HUES64 (cell line): ENCODE results near the gene SULT1A4.
"Not testable (repeated sequence)": the region's sequence is repeated elsewhere in the genome, so short reads cannot be mapped to it uniquely, and the experiment has no call there.

Source experiments
- H3K27ac ChIP-seq: 2 replicates; pipeline ENCODE4 v1.7.0; 2013; ENCODE audit warnings: low read depth, low read length, inconsistent platforms
- H3K27me3 ChIP-seq: 2 replicates; pipeline ENCODE4 v1.6.1; 2013; ENCODE audit warnings: mild to moderate bottlenecking, low read length; ENCODE audit not compliant: insufficient read depth
- H3K36me3 ChIP-seq: 2 replicates; pipeline ENCODE4 v1.6.1; 2013; ENCODE audit warnings: mild to moderate bottlenecking, low read length; ENCODE audit not compliant: insufficient read depth
- H3K4me1 ChIP-seq: 2 replicates; pipeline ENCODE4 v1.6.1; 2013; ENCODE audit warnings: mild to moderate bottlenecking, low read length, moderate library complexity; ENCODE audit not compliant: insufficient read depth
- H3K4me3 ChIP-seq: 2 replicates; pipeline ENCODE4 v1.5.1; 2013; ENCODE audit warnings: mild to moderate bottlenecking, low read length, moderate library complexity
- H3K9ac ChIP-seq: 2 replicates; pipeline ENCODE4 v1.6.1; 2013; ENCODE audit warnings: mild to moderate bottlenecking, low read depth, low read length
- H3K9me3 ChIP-seq: 2 replicates; pipeline ENCODE4 v1.6.1; 2013; ENCODE audit warnings: low read depth, low read length; ENCODE audit not compliant: insufficient read depth
- WGBS: fragments of 150-250, 120-280 bp; methylation state at CpG from one replicate; pipeline ENCODE4 v1.1.7; 2013; ENCODE audit warnings: missing lambda C conversion rate; 5-methylcytosine and 5-hydroxymethylcytosine counted together

Gene SULT1A4

GRCh38 chr16:29469660-29470059 is 9.9 kb downstream of the SULT1A4 start:
- H3K9me3 ChIP-seq, H3K36me3 ChIP-seq, H3K4me1 ChIP-seq, H3K9ac ChIP-seq, H3K27me3 ChIP-seq, H3K27ac ChIP-seq, H3K4me3 ChIP-seq: not testable (repeated sequence)
- WGBS: 78% methylated on average over 5 of the region's 6 CpGs

DNA sequence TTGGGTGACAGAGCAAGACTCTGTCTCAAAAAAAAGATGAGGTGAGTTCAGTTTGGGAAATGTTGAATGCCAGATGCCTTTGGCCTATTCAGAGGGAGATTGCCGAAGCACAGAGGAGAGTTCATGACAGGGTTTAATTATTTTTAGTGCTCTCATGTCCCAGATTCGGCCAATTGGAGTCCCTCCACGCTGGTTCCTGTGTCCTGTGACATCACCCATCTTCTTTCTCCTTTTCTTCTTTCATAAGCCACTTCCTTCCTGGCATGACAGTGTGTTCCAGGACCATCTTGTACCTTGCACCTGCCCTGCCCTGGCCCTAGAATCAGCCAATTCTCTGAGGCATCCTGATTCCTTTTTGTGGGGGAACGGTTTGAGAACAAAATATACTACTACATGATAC is 12.4 kb downstream of the SULT1A4 start:
- H3K9me3 ChIP-seq, H3K27ac ChIP-seq, H3K4me3 ChIP-seq, H3K4me1 ChIP-seq, H3K36me3 ChIP-seq, H3K9ac ChIP-seq, H3K27me3 ChIP-seq: not testable (repeated sequence)
- no CpG with 5 or more reads among the region's 4 CpGs for WGBS

- H3K9ac ChIP-seq, H3K4me3 ChIP-seq, H3K9me3 ChIP-seq, H3K27ac ChIP-seq, H3K36me3 ChIP-seq, H3K4me1 ChIP-seq, H3K27me3 ChIP-seq: not testable (repeated sequence)
- 96% methylated on average over 4 of the region's 12 CpGs for WGBS
Measured at GRCh38 chr16:29482276-29482675, 22.6 kb downstream of the SULT1A4 start.

DNA sequence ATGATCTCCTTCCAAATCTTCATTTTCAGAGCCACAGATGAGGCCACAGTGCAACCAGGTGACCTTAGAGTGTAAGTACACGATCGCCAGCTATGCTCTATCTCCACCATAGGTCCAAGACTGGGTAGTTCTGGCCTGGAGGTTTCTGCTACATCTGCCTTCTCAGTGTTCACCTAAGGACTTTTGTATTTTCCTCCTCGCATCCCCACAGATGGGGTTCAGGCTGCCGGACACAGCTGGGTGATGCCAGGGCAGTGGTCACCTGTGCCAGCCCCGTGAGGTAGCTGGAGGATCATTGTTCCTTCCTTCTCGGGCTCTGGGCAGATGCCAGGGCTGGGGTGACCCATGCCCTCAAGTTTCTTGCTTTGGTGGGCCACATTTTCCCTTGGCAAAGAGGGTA is 46.6 kb downstream of the SULT1A4 start, which contains the start of gene NPIPB12:
Gene NPIPB12, minus strand, starts transcription at position 101 of the 400 bp plus-strand sequence.
- not testable (repeated sequence) for H3K36me3 ChIP-seq, H3K27me3 ChIP-seq, H3K27ac ChIP-seq, H3K4me1 ChIP-seq, H3K4me3 ChIP-seq, H3K9ac ChIP-seq, H3K9me3 ChIP-seq
- WGBS: 93% methylated on average over 2 of the region's 6 CpGs
